HEK293 (cell line): ENCODE measurements around the gene FADS1.

Source experiments
- ATF2 ChIP-seq: fragments of 450-650 bp; formaldehyde crosslinking; IDR thresholded peaks from 2 replicates; pipeline ENCODE4 v1.5.1; 2016; ENCODE audit warnings: missing biosample characterization, missing genetic modification characterization, low read depth
- BCL11A ChIP-seq: fragments of 450-650 bp; formaldehyde crosslinking; IDR thresholded peaks from 2 replicates; pipeline ENCODE4 v1.5.1; 2016; ENCODE audit warnings: low read depth, missing biosample characterization, missing genetic modification characterization
- CTCF ChIP-seq: fragments of 450-650 bp; formaldehyde crosslinking; IDR thresholded peaks from 2 replicates; pipeline ENCODE4 v1.5.1; 2016; ENCODE audit warnings: missing biosample characterization, missing genetic modification characterization
- REST ChIP-seq: fragments of 450-650 bp; formaldehyde crosslinking; IDR thresholded peaks from 2 replicates; pipeline ENCODE4 v1.5.1; 2016; ENCODE audit warnings: missing biosample characterization, missing genetic modification characterization
- SETDB1 ChIP-seq: IDR thresholded peaks from one replicate; pipeline ENCODE4 v1.6.1; 2017; ENCODE audit warnings: mild to moderate bottlenecking, low read length, moderate library complexity, mixed read lengths; ENCODE audit not compliant: insufficient read length
- ZBTB11 ChIP-seq: fragments of 450-650 bp; formaldehyde crosslinking; conservative IDR thresholded peaks from 2 replicates; pipeline ENCODE4 v1.5.1; 2016; ENCODE audit warnings: low read depth, missing biosample characterization, missing genetic modification characterization
- ZNF48 ChIP-seq: fragments of 450-650 bp; formaldehyde crosslinking; IDR thresholded peaks from 2 replicates; pipeline ENCODE4 v1.5.1; 2016; ENCODE audit warnings: missing biosample characterization, missing genetic modification characterization
- ZNF776 ChIP-seq: fragments of 450-650 bp; formaldehyde crosslinking; IDR thresholded peaks from 2 replicates; pipeline ENCODE4 v1.5.0; 2017; ENCODE audit warnings: missing biosample characterization, missing genetic modification characterization, borderline replicate concordance

GRCh38 chr11:61805146-61805545 is 11.7 kb downstream of the FADS1 start:
- TF ChIP-seq CTCF (tag by site-specific recombination) (no peak), ZBTB11 (tag by site-specific recombination) (no peak), BCL11A (tag by site-specific recombination) (no peak), ZNF48 (tag by site-specific recombination) (no peak), SETDB1 (no peak), REST (no peak), ZNF776 (tag by site-specific recombination) (no peak), ATF2 (no peak)
